Mucosa of rectum (tissue), 2 donors: ENCODE results near the gene FAM9C.
"Not testable (repeated sequence)": the region's sequence is repeated elsewhere in the genome, so short reads cannot be mapped to it uniquely, and the experiment has no call there.

Source experiments
- H3K27ac ChIP-seq, 2 donors: one replicate each; pipeline ENCODE4 v1.7.0; 2013; ENCODE audit warnings: inconsistent platforms in 2 of 2, low read depth in 2 of 2, low read length in 2 of 2
- H3K27me3 ChIP-seq, 2 donors: one replicate each; pipeline ENCODE4 v1.7.0; 2013; ENCODE audit warnings: low read length in 2 of 2; ENCODE audit not compliant: control insufficient read depth in 2 of 2, insufficient read depth in 2 of 2
- H3K36me3 ChIP-seq, 2 donors: one replicate each; pipeline ENCODE4 v1.7.0; 2013; ENCODE audit warnings: low read length in 2 of 2; ENCODE audit not compliant: control insufficient read depth in 2 of 2, insufficient read depth in 2 of 2
- H3K4me1 ChIP-seq, 2 donors: one replicate each; pipeline ENCODE4 v1.7.0; 2013; ENCODE audit warnings: low read length in 2 of 2, mild to moderate bottlenecking in 1 of 2; ENCODE audit not compliant: control insufficient read depth in 2 of 2, insufficient read depth in 2 of 2
- H3K4me3 ChIP-seq, 2 donors: one replicate each; pipeline ENCODE4 v1.7.0; 2013; ENCODE audit warnings: low read length in 2 of 2
- H3K9ac ChIP-seq, 2 donors: one replicate each; pipeline ENCODE4 v1.7.0; 2013; ENCODE audit warnings: low read length in 2 of 2, low read depth in 1 of 2, mild to moderate bottlenecking in 1 of 2
- H3K9me3 ChIP-seq, 2 donors: one replicate each; pipeline ENCODE4 v1.7.0; 2013; ENCODE audit warnings: low read length in 2 of 2; ENCODE audit not compliant: control insufficient read depth in 2 of 2
- donor health status: healthy.
- donor health status: Normal muscosa, but diverticular disease.

The FAM9C gene

DNA sequence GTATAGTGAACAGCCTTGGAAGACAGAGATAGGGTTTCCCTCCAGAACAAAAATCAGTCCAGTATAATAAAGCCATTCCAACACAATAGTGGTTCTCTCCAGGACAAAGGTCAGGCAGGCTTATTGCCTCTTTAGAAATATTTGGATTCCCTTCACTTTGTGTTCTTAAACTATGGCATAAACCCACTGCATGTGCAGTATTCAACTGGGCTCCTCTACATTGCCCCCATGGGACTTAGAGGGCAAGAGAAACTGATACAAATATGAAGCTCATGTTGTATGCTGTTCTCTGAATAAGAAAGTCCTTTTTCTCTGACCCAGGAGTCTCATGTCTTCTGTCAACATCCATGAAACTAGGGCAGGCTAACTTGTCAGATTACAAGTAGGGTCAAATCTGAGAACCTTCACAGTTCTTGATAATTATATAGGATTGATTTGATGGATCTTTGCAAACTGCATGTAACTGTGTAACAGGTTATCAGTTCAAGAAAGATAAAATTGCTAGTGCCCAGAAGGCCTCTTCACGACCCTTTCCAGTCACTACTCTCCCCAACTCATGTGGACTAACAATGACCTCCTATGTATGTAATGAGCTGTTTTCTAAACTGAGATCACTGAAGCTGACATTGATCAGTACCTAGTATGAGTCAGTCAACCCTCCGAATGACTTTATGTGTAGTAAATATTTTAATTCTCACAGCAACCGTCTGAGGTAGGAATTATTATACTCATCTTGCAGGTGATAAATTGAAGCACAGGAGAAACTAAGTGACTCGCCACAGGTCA lies 31.9 kb upstream of the FAM9C start:
- peaks cover 3 to 9% of the 10 kb centered on the region in 2 donors for H3K27me3 ChIP-seq
- no peaks in the 10 kb centered on the region for H3K9me3 ChIP-seq
- no peak overlapping the region for H3K4me3 ChIP-seq
- no peaks in the 10 kb centered on the region for H3K36me3 ChIP-seq
- peak overlapping the region in 1 of 2 donors; percentile 46 for H3K27ac ChIP-seq
- peaks cover 20 to 30% of the 10 kb centered on the region in 2 donors for H3K4me1 ChIP-seq
- H3K9ac ChIP-seq: no peak overlapping the region

DNA sequence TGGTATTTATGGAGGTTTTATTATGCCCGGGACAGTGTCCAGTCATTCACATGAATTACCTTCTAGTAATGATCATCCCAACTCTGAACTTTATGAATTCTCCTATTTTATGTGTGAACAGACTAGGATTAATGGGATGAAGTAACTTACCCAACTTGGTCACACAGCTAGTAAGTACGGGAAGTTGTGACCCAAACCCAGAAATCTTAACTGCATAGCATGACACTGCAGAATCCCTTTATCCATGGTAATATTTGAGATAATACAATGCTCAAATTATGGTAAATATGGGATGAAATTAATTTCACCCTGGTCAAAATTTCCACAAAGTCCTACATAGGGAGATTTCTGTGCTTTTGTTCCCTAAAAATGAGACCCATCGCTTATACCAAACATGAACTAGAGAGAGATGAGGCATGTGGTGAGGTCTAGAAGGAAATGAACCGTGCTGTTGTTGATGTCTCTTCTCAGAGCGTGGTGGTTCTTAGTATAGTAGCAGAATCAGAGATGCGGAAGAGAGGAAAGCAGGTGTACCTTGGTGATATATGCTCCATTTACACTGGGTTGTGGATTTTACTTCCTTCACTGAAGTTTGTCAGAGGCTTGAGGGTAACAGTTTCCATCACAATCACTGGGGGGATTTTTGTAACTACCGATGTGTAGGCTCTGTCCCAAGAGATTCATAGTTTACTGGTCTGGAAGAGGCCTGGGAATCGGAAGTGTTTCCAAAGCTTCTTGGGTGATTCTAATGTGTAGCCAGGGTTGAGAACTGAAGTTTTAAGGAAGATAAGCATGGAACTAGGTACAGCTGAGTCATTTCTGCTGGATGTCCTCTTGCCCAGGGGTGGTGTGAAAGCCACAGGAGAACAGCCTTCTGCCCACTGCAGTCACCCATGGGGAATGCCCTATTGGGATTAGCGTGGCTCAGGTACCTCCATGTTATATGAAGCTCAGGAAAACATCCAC lies 30.2 kb upstream of the FAM9C start:
- H3K9ac ChIP-seq: no peak overlapping the region
- H3K27ac ChIP-seq: no peak overlapping the region
- H3K27me3 ChIP-seq: peaks cover 0 to 5% of the 10 kb centered on the region in 2 donors
- no peaks in the 10 kb centered on the region for H3K9me3 ChIP-seq
- H3K4me1 ChIP-seq: peaks cover 11 to 18% of the 10 kb centered on the region in 2 donors
- no peak overlapping the region for H3K4me3 ChIP-seq
- H3K36me3 ChIP-seq: no peaks in the 10 kb centered on the region

DNA sequence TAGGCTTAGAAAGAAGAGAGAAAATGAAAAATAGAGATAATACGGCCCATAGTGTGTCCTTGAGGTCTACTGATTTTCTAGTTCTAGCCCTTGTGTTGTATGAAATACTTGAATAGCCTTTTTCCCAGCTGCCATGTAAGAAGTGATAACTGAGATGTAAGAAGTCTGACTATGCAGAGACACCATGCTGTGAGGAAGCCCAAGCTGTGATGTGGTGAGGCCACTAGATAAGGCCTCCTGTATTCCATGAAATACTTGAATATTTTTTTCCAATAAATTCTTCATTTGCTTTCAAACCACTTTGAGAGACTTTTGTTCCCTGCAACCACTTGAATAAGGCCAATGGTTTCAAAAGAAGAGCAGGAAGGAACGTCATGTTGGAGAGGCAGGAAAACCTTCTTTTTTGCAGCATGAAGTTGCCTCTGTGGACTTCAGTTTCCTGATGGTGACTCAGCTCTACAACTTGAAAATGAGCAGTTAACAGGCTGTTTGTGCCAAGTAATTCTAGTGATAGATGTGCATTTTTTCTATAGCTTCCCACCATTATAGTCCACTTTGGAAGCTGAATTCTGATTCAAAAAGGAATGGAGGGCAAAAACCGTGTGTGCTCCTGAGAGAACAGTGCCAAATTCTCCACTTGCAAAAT lies 25.5 kb upstream of the FAM9C start:
- H3K4me3 ChIP-seq: no peak overlapping the region
- H3K4me1 ChIP-seq: no peaks in the 10 kb centered on the region
- no peak overlapping the region for H3K27ac ChIP-seq
- no peaks in the 10 kb centered on the region for H3K9me3 ChIP-seq
- no peak overlapping the region for H3K9ac ChIP-seq
- peaks cover 0 to 2% of the 10 kb centered on the region in 2 donors for H3K27me3 ChIP-seq
- no peaks in the 10 kb centered on the region for H3K36me3 ChIP-seq

DNA sequence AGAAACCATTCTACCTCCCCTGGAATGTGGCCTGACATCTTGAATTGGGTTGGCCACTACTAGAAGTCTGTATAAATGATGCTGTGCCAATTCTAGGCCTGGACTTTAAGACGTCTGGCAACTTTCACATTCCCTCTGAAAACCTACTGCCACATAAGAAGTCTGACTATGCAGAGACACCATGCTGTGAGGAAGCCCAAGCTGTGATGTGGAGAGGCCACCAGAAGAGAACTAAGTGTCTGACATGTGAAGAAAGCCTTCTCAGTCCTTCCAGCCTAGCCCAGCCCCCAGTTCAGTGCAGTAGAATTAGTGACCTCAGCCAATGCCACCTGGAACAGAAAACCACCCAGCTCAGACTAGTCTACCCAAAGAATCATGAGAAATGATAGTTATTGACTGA lies 24.2 kb upstream of the FAM9C start:
- Histone ChIP-seq H3K27ac (no peak overlapping the region), H3K4me3 (no peak overlapping the region), H3K36me3 (no peaks in the 10 kb centered on the region), H3K4me1 (no peaks in the 10 kb centered on the region), H3K27me3 (peaks cover 0 to 2% of the 10 kb centered on the region in 2 donors), H3K9ac (no peak overlapping the region), H3K9me3 (no peaks in the 10 kb centered on the region)

DNA sequence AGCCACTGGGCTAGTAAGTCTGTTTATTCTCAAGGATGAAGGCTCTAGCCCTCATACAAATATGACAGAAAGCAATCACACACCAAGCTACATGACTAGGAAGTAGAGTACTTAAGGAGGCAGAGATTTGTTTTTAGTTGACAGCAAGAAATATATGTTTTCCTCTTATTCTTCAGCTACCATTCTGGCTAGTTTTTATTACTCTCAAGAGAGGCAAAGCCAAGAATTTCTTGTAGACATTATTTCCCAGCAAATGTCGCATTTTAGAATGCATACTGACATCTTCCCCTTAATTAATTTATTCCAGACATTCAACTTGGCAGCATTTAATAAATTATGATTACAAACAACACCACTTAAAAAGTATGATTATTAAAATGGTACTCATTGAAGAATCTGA lies 23.4 kb upstream of the FAM9C start:
- Histone ChIP-seq H3K9ac (no peak overlapping the region), H3K4me3 (no peak overlapping the region), H3K4me1 (no peaks in the 10 kb centered on the region), H3K9me3 (no peaks in the 10 kb centered on the region), H3K27me3 (peaks cover 0 to 2% of the 10 kb centered on the region in 2 donors), H3K36me3 (no peaks in the 10 kb centered on the region), H3K27ac (no peak overlapping the region)

DNA sequence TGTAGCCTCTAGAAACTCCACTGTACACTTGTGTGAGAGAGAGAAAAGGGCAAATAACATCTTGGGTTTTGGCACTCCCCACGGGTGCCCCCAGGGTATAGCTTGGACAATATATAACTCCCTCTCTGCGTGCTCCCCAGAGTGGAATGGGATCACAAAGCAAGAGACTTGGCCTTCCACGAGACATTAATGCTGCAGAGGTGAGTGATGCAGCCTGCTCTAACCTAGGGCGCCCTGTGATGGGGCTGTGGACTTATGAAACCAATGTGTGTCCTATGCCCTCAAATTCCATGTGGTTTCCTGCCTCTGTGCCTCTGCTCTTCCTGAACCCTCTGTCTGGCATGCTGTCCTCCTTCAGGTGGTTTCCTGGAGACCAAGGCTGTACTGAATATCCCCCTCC lies 22.0 kb upstream of the FAM9C start:
- H3K9me3 ChIP-seq: no peaks in the 10 kb centered on the region
- no peaks in the 10 kb centered on the region for H3K4me1 ChIP-seq
- peaks cover 0 to 2% of the 10 kb centered on the region in 2 donors for H3K27me3 ChIP-seq
- no peak overlapping the region for H3K27ac ChIP-seq
- no peak overlapping the region for H3K4me3 ChIP-seq
- no peak overlapping the region for H3K9ac ChIP-seq
- H3K36me3 ChIP-seq: no peaks in the 10 kb centered on the region

DNA sequence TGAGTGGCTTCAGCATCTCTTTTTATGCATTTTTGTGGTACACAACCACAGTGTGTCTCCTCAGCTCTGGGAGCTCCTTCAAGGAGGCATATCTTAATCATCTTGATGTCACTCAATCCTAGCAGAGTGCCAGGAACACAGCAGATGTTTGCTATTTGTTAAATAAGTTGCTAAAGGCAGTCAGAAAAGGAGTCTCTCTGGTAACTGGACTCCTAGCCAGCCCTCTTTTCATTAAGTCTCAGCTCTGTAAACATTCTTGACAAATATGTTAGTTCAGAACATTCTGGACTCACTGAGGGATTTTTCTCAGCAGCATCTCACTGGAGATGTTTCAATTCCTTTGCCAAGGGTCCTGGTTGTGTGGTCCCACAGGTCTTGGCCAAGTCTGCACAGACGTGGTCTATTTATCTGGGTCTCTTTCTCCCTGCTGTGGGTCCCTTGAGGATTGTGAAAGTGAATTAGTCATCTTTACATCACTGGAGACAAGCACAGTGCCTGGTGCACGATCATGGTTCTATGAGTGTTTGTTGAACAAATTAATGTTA lies 20.3 kb upstream of the FAM9C start:
- H3K9ac ChIP-seq: no peak overlapping the region
- H3K36me3 ChIP-seq: no peaks in the 10 kb centered on the region
- peaks cover 0 to 2% of the 10 kb centered on the region in 2 donors for H3K27me3 ChIP-seq
- H3K4me1 ChIP-seq: peaks cover 0 to 5% of the 10 kb centered on the region in 2 donors
- H3K9me3 ChIP-seq: no peaks in the 10 kb centered on the region
- peak overlapping the region in 1 of 2 donors; percentile 29 for H3K27ac ChIP-seq
- H3K4me3 ChIP-seq: no peak overlapping the region

DNA sequence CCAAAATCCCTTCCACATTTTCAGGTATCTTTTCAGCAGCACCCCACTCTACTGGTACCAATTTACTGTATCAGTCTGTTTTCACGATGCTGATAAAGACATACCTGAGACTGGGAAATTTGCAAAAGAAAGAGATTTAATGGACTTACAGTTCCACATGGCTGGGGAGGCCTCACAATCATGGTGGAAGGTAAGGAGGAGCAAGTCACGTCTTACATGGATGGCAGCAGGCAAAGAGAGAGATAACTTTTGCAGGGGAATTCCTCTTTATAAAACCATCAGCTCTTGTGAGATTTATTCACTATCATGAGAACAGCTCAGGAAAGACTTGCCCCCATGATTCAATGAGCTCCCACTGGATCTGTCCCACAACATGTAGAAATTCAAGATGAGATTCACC lies 18.7 kb upstream of the FAM9C start:
- not testable (repeated sequence) for H3K9me3 ChIP-seq, H3K4me1 ChIP-seq, H3K9ac ChIP-seq, H3K36me3 ChIP-seq, H3K27ac ChIP-seq, H3K27me3 ChIP-seq, H3K4me3 ChIP-seq

DNA sequence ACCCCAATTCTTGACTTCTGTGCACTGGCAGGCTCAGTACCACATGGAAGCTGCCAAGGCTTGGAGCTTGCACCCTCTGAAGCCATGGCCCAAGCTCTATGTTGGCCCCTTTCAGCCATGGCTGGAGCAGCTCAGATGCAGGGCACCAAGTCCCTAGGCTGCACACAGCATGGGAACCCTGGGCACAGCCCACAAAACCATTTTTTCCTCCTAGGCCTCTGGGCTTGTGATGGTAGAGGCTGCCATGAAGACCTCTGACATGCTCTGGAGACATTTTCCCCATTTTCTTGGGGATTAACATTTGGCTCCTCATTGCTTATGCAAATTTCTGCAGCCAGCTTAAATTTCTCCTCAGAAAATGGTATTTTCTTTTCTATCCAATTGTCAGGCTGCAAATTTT lies 17.9 kb upstream of the FAM9C start:
- not testable (repeated sequence) for H3K4me1 ChIP-seq, H3K27ac ChIP-seq, H3K9me3 ChIP-seq, H3K4me3 ChIP-seq, H3K9ac ChIP-seq, H3K27me3 ChIP-seq, H3K36me3 ChIP-seq
